Ureter (tissue), 1 donor: ENCODE measurements around the gene RNF25. TPM values are rescaled to one million over a fixed set of nuclear protein-coding genes. Genes with fewer than 3 reads are reported as not detected.

ENCODE experiments used
- DNase-seq: peaks from one replicate; pipeline ENCODE4 v3.0.0-alpha.2; 2020; ENCODE audit warnings: low spot score
- total RNA-seq: library from RNA; stranded (reverse); gene quantifications from one replicate; pipeline ENCODE4 v1.2.4, GENCODE V29; 2023
- donor health status: DM: yes; HTN: yes; CAD: no.

The RNF25 gene
- total RNA-seq, 1 donor from 2014 or later = 33.7 TPM

DNA sequence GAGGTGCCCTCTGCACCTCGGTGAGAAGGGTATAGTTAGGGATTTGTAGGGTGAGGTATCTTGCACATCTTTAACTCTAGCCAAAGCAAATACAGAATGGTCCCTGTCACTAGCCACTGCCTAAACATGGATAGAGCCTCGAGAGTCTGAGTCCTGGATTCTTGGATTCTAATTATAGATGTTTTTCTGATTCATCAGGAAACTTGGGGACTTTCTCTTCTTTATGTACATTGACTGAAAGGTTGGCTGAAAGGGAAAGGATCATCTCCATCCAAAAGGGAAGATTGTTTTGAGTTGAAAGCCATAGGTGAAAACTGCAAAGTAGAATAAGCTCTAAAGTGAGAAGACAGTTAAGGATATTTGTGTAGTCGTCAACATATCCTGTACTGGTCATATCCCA, 8.3 kb upstream of the RNF25 start:
- no peak for DNase-seq

GRCh38 chr2:218679119-218679518, 7.3 kb upstream of the RNF25 start:
- no peak for DNase-seq

GRCh38 chr2:218671097-218671653, 627 bp downstream of the RNF25 start:
- no peak for DNase-seq

GRCh38 chr2:218664653-218665052, 7.1 kb downstream of the RNF25 start:
- DNase-seq = no peak

DNA sequence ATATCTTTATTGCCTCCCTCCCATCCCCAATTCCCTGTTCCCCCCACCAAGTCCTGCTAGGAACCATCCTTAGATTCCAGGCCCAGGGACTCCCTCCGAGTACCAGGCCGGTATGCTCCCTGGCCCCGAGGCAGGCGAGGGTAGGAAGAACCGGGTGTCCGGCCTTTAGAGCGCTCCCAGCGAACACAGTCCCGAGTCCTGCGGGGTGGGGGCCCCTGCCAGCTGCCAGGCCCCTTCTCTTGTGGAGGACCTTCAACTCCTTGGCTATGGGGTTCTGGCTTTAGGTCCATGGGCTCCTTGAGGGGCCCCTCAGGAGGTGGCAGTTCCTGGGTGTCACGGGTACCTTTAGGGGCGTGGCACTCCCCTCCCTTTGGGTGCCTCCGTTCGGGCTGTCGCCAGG, 7.9 kb downstream of the RNF25 start:
- DNase-seq = no peak

- no peak for DNase-seq
Measured at GRCh38 chr2:218662827-218663226, 9.0 kb downstream of the RNF25 start.

DNA sequence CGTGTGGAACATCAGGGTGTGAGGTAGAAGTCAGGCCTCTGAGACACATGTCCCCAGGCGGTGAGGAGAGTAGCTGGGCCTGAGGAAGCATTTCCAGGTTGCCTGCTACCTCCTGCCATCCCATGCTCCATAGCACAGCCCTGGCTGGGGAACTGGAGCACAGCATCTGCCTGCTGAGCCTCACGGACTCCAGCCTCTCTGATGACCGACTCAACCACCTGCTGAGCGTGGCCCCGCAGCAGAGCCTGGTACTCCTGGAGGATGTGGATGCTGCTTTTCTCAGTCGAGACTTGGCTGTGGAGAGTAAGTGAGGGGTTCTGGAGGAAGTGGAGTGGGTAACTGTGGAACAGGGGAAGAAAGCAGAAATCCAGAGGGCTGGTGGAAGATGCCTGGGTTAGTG, 9.4 kb downstream of the RNF25 start:
- no peak for DNase-seq

- no peak for DNase-seq
Measured at GRCh38 chr2:218659988-218660358, 11.8 kb downstream of the RNF25 start.

GRCh38 chr2:218659258-218659987, 12.4 kb downstream of the RNF25 start, which contains the start of the genes BCS1L and ZNF142:
TSS of gene BCS1L (plus strand) at chr2:218659683. CDS start at chr2:218660988, 1,305 bp downstream.
TSS of gene ZNF142 (minus strand) at chr2:218659623. CDS start at chr2:218656429, 3,194 bp downstream.
- DNase-seq = peak; percentile 94

- no peak for DNase-seq
Measured at GRCh38 chr2:218658671-218659257, 13.0 kb downstream of the RNF25 start.

GRCh38 chr2:218655751-218656150, 16.1 kb downstream of the RNF25 start:
- DNase-seq = no peak

GRCh38 chr2:218648787-218649100, 23.1 kb downstream of the RNF25 start:
- no peak for DNase-seq

DNA sequence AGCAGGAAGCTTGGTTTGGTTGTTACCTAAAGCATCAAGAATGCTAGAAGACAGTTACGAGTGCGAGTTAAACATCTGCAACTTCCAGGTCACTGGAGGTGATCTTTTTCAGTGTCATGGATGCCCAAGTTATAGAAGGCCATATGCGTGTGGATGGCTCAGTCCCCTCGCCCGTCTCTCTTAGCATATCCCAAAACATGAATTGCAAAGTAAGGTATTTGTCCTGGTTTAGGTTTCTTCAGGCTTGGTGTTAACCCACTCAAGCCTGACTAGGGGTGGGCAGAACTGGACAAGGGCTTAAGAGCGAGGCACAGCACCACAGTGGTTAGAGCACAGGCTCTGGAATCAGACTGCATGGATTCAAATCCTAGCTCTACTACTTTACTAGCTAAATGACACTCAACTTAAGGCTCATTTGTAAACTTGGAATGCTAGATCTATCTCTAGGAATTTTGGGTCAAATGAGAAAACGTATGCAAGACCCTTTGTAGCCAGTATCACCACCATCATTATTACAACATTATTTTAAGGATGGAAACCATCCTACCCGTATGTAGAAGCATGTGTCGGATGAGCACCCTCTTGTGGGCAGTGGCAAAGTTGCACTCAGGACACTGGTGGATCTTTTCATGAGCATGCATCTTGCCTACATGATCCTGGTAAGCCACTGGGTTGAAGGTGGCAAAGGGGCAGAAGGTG, 23.6 kb downstream of the RNF25 start:
- no peak for DNase-seq

DNA sequence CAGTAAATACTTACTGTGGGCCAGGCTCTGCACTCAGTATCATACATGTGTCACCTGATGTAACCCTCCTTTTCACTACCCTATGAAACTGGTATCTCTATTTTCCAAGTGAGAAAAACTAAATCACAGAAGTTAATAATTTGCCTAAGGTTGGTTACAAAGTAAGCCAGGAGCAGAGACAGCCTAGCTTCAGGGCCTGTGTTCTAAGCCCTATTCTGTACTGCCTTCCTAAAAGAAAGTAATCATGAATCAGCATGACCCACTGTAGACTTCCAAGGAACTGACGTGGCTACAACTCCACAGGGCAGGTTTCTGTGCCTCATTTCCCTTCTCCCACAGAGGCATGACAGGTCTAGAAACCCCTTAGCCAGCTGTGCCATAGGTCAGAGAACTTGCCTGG, 26.7 kb downstream of the RNF25 start:
- no peak for DNase-seq

DNA sequence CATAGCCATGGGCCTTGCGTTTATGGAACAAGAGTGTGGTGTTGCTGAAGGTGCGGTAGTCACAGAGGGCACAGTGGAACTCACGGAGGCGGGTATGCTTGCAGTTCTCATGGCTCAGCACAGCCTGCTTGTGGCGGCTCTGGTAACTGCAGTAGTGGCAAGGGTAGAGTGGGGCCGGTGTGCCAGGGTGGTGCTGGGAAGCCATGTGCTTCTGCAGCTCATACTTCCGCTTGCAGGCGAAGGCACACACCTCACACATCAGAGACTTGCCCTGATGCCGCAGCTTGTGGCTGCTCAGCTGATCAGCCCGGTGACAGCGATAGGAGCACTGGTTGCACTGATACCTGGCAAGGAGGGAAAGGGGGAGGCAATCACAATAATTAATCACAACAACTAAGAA, 27.1 kb downstream of the RNF25 start:
- DNase-seq = no peak

- no peak for DNase-seq
Measured at GRCh38 chr2:218643751-218644310, 28.0 kb downstream of the RNF25 start.

GRCh38 chr2:218642786-218643185, 29.0 kb downstream of the RNF25 start:
- DNase-seq = no peak

DNA sequence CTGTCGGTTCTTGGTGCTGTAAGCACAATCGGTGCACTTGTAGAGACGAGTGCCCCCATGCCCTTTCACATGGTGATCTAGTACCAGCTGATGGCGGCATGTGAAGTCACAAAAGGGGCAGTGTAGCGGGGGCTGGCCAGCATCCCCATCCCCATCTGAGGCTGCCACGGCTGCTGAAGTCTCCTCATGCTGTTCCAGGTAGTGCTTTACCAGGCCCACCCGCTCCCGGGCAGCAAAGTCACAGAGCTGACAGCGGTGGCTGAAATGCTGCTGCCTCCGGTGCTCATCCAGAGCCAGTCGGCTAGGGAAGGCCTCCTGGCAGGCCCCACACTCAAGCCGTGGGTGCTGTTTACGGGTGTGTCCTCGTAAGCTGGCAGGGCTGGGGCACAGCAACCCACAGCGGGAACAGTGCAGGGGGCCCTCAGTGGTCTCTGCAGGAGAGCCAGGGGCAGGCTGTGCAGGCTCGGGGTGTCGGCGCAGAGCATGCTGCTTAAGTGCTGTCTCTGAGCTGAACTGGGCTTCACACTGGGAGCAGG, 29.6 kb downstream of the RNF25 start:
- no peak for DNase-seq

GRCh38 chr2:218638372-218638771, 33.4 kb downstream of the RNF25 start:
- DNase-seq = no peak

GRCh38 chr2:218635719-218636118, 36.1 kb downstream of the RNF25 start:
- DNase-seq = no peak

DNA sequence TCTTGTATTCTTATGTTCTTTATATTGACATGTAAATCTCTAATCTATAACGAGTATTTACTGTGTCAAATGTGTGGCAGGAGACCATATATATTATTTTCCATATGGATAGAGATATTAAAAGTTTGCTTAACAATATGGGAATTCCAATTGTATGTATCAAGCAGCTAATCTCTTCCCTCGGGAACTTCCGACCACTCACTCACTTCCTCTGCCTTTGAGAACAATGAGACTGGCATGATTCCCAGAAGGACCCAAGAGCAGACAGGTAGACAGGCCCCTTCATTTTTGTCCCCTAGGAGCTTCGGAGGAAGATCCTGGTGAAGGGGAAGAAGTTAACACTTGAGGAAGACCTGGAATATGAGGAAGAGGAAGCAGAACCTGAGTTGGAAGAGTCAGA, 40.0 kb downstream of the RNF25 start:
- no peak for DNase-seq

DNA sequence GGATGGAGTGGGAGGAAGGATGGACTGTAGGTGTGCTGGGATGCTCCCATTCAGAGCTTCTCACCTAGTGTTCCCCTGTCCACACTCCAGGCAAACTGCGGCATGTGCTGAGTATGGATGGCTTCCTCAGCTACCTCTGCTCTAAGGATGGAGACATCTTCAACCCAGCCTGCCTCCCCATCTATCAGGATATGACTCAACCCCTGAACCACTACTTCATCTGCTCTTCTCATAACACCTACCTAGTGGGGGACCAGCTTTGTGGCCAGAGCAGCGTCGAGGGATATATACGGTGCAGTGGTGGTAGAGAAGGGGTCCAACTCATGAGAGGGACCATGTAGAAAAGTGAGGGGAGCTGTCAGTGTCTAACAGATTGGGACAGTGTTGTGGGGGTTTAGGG, 43.9 kb downstream of the RNF25 start:
- DNase-seq = no peak
